IMR-90 (cell line): ENCODE measurements around the gene HYDIN. TPM values are rescaled to one million over a fixed set of nuclear protein-coding genes. Genes with fewer than 3 reads are reported as not detected.

Experiments
- ATAC-seq: fragments of 200-7000 bp; cut with Tn5 transposase; 2 replicates; pipeline ENCODE4 v1.9.1; 2020; ENCODE audit warnings: low read depth, mild to moderate bottlenecking, moderate library complexity
- BruUV-seq: library from RNA; stranded (reverse); fragments of 400-500 nt; replicated peaks from 2 replicates; lab custom pipeline; 2021; lab: Mats Ljungman, UMichigan
- CTCF ChIA-PET: fragments of 300-600 bp; formaldehyde crosslinking; extraction: SDS; loops from one replicate; lab custom pipeline; 2021; ENCODE audit warnings: antibody characterized with exemption; lab: Yijun Ruan, JAX
- POLR2A ChIA-PET: fragments of 300-600 bp; sonication (Branson Sonifier 250); formaldehyde crosslinking; loops from one replicate; lab custom pipeline; 2022; ENCODE audit warnings: antibody characterized with exemption; ENCODE audit not compliant: unreplicated experiment; lab: Charles Lee
- DNase-seq: peaks from one replicate; pipeline ENCODE4 v3.0.0; 2013
- H2AFZ ChIP-seq: replicated peaks from 2 replicates; pipeline ENCODE3; 2013; ENCODE audit warnings: low read length, mild to moderate bottlenecking; ENCODE audit not compliant: poor library complexity
- H2AK5ac ChIP-seq: 2 replicates; pipeline ENCODE4 v1.6.1; 2013; ENCODE audit warnings: low read depth, low read length, inconsistent platforms
- H2AK9ac ChIP-seq: replicated peaks from 2 replicates; pipeline ENCODE3; 2013; ENCODE audit warnings: mild to moderate bottlenecking, low read depth, low read length, moderate library complexity; ENCODE audit not compliant: poor library complexity
- H2BK120ac ChIP-seq: 2 replicates; pipeline ENCODE4 v1.6.1; 2013; ENCODE audit warnings: low read depth, low read length, inconsistent platforms
- H2BK15ac ChIP-seq: 3 replicates; pipeline ENCODE4 v1.6.1; 2013; ENCODE audit warnings: low read depth, low read length, inconsistent platforms
- H2BK20ac ChIP-seq: 2 replicates; pipeline ENCODE4 v1.6.1; 2013; ENCODE audit warnings: low read depth, mild to moderate bottlenecking, inconsistent platforms, low read length, moderate library complexity
- H2BK5ac ChIP-seq: 2 replicates; pipeline ENCODE4 v1.6.1; 2013; ENCODE audit warnings: mild to moderate bottlenecking, low read depth, low read length, inconsistent platforms; ENCODE audit not compliant: poor library complexity, severe bottlenecking
- H3K14ac ChIP-seq: replicated peaks from 2 replicates; pipeline ENCODE4 v1.6.1; 2013; ENCODE audit warnings: low read depth, low read length, inconsistent platforms
- H3K18ac ChIP-seq: 2 replicates; pipeline ENCODE4 v1.6.1; 2013; ENCODE audit warnings: low read depth, low read length, control low read depth
- H3K23ac ChIP-seq: 2 replicates; pipeline ENCODE4 v1.6.1; 2013; ENCODE audit warnings: low read depth, low read length, inconsistent platforms
- H3K27ac ChIP-seq: 2 replicates; pipeline ENCODE4 v1.5.1; 2013; ENCODE audit warnings: mild to moderate bottlenecking, control low read depth, low read length; ENCODE audit not compliant: insufficient read depth
- H3K27me3 ChIP-seq: 2 replicates; pipeline ENCODE4 v1.6.1; 2013; ENCODE audit warnings: low read length; ENCODE audit not compliant: control insufficient read depth, insufficient read depth
- H3K36me3 ChIP-seq: 2 replicates; pipeline ENCODE4 v1.6.1; 2013; ENCODE audit warnings: low read length, mixed read lengths; ENCODE audit not compliant: control insufficient read depth, insufficient read depth
- H3K4ac ChIP-seq: 2 replicates; pipeline ENCODE4 v1.6.1; 2013; ENCODE audit warnings: low read depth, low read length, inconsistent platforms
- H3K4me1 ChIP-seq: 2 replicates; pipeline ENCODE4 v1.6.1; 2013; ENCODE audit warnings: low read length, mixed read lengths; ENCODE audit not compliant: control insufficient read depth, insufficient read depth
- H3K4me2 ChIP-seq: 2 replicates; pipeline ENCODE4 v1.6.1; 2013; ENCODE audit warnings: low read depth, mild to moderate bottlenecking, control low read depth, low read length, moderate library complexity
- H3K4me3 ChIP-seq: 2 replicates; pipeline ENCODE4 v1.5.1; 2013; ENCODE audit warnings: low read depth, mild to moderate bottlenecking, control low read depth, low read length, moderate library complexity; ENCODE audit not compliant: insufficient read depth
- H3K56ac ChIP-seq: 2 replicates; pipeline ENCODE4 v1.6.1; 2013; ENCODE audit warnings: low read length, inconsistent platforms; ENCODE audit not compliant: insufficient read depth; ENCODE audit errors: extremely low read depth
- H3K79me1 ChIP-seq, 2 experiments: 2 replicates each; pipeline ENCODE4 v1.6.1; 2013; ENCODE audit warnings: low read length in 2 of 2, inconsistent platforms in 1 of 2, low read depth in 1 of 2
- H3K9ac ChIP-seq: 2 replicates; pipeline ENCODE4 v1.6.1; 2013; ENCODE audit warnings: low read depth, low read length, control low read depth
- H3K9me1 ChIP-seq: 2 replicates; pipeline ENCODE4 v1.6.1; 2013; ENCODE audit warnings: low read length, inconsistent platforms; ENCODE audit not compliant: insufficient read depth
- H3K9me3 ChIP-seq: 2 replicates; pipeline ENCODE4 v1.6.1; 2013; ENCODE audit warnings: low read length; ENCODE audit not compliant: control insufficient read depth, insufficient read depth
- H4K20me1 ChIP-seq: 2 replicates; pipeline ENCODE4 v1.6.1; 2013; ENCODE audit warnings: low read length, inconsistent platforms; ENCODE audit not compliant: insufficient read depth
- H4K5ac ChIP-seq: 2 replicates; pipeline ENCODE4 v1.6.1; 2013; ENCODE audit warnings: mild to moderate bottlenecking, low read depth, low read length, control low read depth
- H4K8ac ChIP-seq, 2 experiments: 2 replicates each; pipeline ENCODE4 v1.6.1; 2013; ENCODE audit warnings: low read depth in 2 of 2, low read length in 2 of 2, control low read depth in 1 of 2, inconsistent platforms in 1 of 2
- H4K91ac ChIP-seq: 2 replicates; pipeline ENCODE4 v1.6.1; 2013; ENCODE audit warnings: low read depth, low read length, inconsistent platforms; ENCODE audit not compliant: insufficient read depth
- CHD1 ChIP-seq: IDR thresholded peaks from 2 replicates; pipeline ENCODE4 v1.6.1; 2012; ENCODE audit warnings: low read depth, low read length, improper control_type of control experiment
- MAZ ChIP-seq: IDR thresholded peaks from 2 replicates; pipeline ENCODE4 v1.6.1; 2012; ENCODE audit warnings: low read depth, mild to moderate bottlenecking, low read length, improper control_type of control experiment, moderate library complexity, borderline replicate concordance
- MXI1 ChIP-seq: IDR thresholded peaks from 2 replicates; pipeline ENCODE4 v1.6.1; 2012; ENCODE audit warnings: low read depth, mild to moderate bottlenecking, low read length, moderate library complexity, borderline replicate concordance
- POLR2A ChIP-seq: IDR thresholded peaks from 2 replicates; pipeline ENCODE4 v1.6.1; 2012; ENCODE audit warnings: mild to moderate bottlenecking, low read depth, low read length
- RAD21 ChIP-seq: IDR thresholded peaks from 2 replicates; pipeline ENCODE4 v1.6.1; 2012; ENCODE audit warnings: low read length, improper control_type of control experiment
- RCOR1 ChIP-seq: IDR thresholded peaks from 2 replicates; pipeline ENCODE4 v1.6.1; 2012; ENCODE audit warnings: mild to moderate bottlenecking, low read length, improper control_type of control experiment; ENCODE audit not compliant: insufficient replicate concordance
- RFX5 ChIP-seq: IDR thresholded peaks from 2 replicates; pipeline ENCODE4 v1.8.0; 2012; ENCODE audit warnings: low read depth, mild to moderate bottlenecking, low read length, moderate library complexity
- SMC3 ChIP-seq: fragments of 150-350 bp; IDR thresholded peaks from 2 replicates; pipeline ENCODE4 v1.6.1; 2016; ENCODE audit warnings: low read depth, mild to moderate bottlenecking, antibody characterized with exemption, low read length, moderate library complexity
- WGBS, 2 experiments: methylation state at CpG; one replicate each; pipeline versions ENCODE4 v1.1.5 to v1.1.7; 2013; ENCODE audit warnings: missing lambda C conversion rate in 2 of 2; ENCODE audit not compliant: insufficient read length in 1 of 2; ENCODE audit errors: extremely low coverage in 2 of 2; 5-methylcytosine and 5-hydroxymethylcytosine counted together
- dilution Hi-C: fragments of 300-500 bp; cut with HindIII; formaldehyde crosslinking; loops from one replicate; pipeline ENCODE4 v1.14.3; 2018; ENCODE audit warnings: low sequenced_read_pairs; ENCODE audit not compliant: unreplicated experiment
- in situ Hi-C: fragments of 300-500 bp; cut with MboI; formaldehyde crosslinking; loops from 3 replicates; pipeline ENCODE4 v1.14.3; 2019; ENCODE audit warnings: low sequenced_read_pairs, inconsistent platforms, mixed read lengths
- intact Hi-C: fragments of 100-400 bp; cut with micrococcal nuclease; formaldehyde crosslinking; loops from 2 replicates; pipeline ENCODE4 v1.10.0; 2022
- polyA plus RNA-seq, 3 experiments: library from polyadenylated mRNA; depleted of rRNA; stranded (reverse); fragments of >200 nt; gene quantifications; 2 replicates each; pipeline ENCODE4 v1.2.3, GENCODE V29; 2012; ENCODE audit warnings: low replicate concordance in 1 of 3
- total RNA-seq: library from RNA; depleted of rRNA; stranded (reverse); fragments of >200 nt; gene quantifications from 2 replicates; pipeline ENCODE4 v1.2.3, GENCODE V29; 2012

Gene HYDIN
- total and polyA plus RNA-seq, 2 of the 4 experiments (the other 2 are of a cell fraction), result 0.18 to 0.27 TPM

DNA sequence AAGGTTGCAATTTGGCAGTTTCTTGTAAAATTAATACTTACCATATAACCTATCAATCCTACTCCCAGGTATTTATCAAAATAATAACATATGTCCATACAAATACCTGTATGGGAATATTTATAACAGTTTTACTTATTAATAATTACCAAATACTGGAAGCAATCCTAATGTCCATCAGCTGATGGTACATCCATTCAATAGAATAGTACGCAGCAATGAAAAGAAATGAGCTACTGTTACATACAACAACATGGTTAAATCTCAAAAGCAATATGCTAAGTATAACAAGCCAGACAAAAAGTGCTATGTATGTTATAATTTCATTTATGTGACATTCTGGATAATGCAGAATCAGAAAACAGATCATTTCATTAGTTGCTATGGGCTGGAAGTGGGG, 1.2 kb downstream of the HYDIN start:
- no peak overlapping the region for H3K56ac ChIP-seq
- no peaks in the 10 kb centered on the region for H3K36me3 ChIP-seq
- no peaks in the 10 kb centered on the region for H3K4me1 ChIP-seq
- H3K23ac ChIP-seq, result no peak overlapping the region
- no peak overlapping the region for H2AK9ac ChIP-seq
- no peak overlapping the region for H3K4ac ChIP-seq
- H3K9me1 ChIP-seq, result no peaks in the 10 kb centered on the region
- no peak overlapping the region for H4K5ac ChIP-seq
- no peak overlapping the region for H3K14ac ChIP-seq
- no peak overlapping the region for H2BK120ac ChIP-seq
- dilution Hi-C loops, result no loop called here
- intact Hi-C loops, result no loop called here
- no peaks in the 10 kb centered on the region for H4K20me1 ChIP-seq
- no peak overlapping the region for H2AFZ ChIP-seq
- no CpG with 5 or more reads among the region's 1 CpG for WGBS, 2 experiments
- no peak overlapping the region for H3K18ac ChIP-seq
- H3K9ac ChIP-seq, result no peak overlapping the region
- no peak overlapping the region for H3K4me3 ChIP-seq
- POLR2A ChIA-PET, result no interaction called here
- no peak for DNase-seq
- H4K8ac ChIP-seq, result no peak overlapping the region
- ATAC-seq, result no peak
- H2BK20ac ChIP-seq, result no peak overlapping the region
- no peak overlapping the region for H2BK5ac ChIP-seq
- H2AK5ac ChIP-seq, result no peak overlapping the region
- CTCF ChIA-PET, result no interaction called here
- no peak overlapping the region for H4K91ac ChIP-seq
- BruUV-seq, result no TSS peak
- in situ Hi-C loops, result no loop called here
- no peak overlapping the region for H3K27ac ChIP-seq
- no peaks in the 10 kb centered on the region for H3K27me3 ChIP-seq
- TF ChIP-seq RAD21, result no peak
- TF ChIP-seq RFX5, result no peak
- no peak for TF ChIP-seq SMC3
- no peak for TF ChIP-seq RCOR1
- TF ChIP-seq MAZ, result no peak
- no peak for TF ChIP-seq MXI1
- no peak for TF ChIP-seq CHD1
- no peak for TF ChIP-seq POLR2A
- no peak overlapping the region for H2BK15ac ChIP-seq
- no peak overlapping the region for H3K4me2 ChIP-seq
- H3K79me1 ChIP-seq, result no peaks in the 10 kb centered on the region
- no peaks in the 10 kb centered on the region for H3K9me3 ChIP-seq
